Measurements from ENCODE around the gene SYNE2.

The SYNE2 gene

DNA sequence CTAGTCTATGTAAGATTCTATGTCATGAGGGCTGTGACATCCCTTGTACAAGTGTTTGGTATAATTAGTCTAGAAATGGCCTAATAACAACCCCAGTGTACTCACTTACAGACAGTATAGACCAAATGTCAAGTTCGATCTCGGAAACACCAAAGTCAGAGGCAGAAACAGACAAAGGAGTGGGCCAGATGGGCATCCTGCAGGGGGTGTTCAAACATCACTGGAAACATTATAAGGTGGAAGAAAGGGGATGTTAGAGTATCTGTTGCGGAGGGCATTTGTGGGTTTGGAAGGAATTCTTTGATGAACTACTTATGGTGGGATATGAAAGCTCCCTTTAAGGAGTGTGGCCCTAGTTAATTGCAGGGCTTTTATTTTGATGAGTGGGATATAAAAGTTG is 306.8 kb downstream of the SYNE2 start:
- no peak overlapping the region for H3K4me3 ChIP-seq (IDR thresholded peaks at IDR 0.05; ENCODE audit: insufficient read depth, low read depth, low read length)
- H4K20me1 ChIP-seq (ENCODE audit: insufficient read depth): no peaks in the 10 kb centered on the region
- H2AFZ ChIP-seq (ENCODE audit: low read depth): no peak overlapping the region
- no peak overlapping the region for H3K27ac ChIP-seq
- no peaks in the 10 kb centered on the region for H3K36me3 ChIP-seq (ENCODE audit: insufficient read depth)
- no peak overlapping the region for H3K9ac ChIP-seq
- H3K79me2 ChIP-seq (ENCODE audit: insufficient read depth, low read depth): no peaks in the 10 kb centered on the region
- TF ChIP-seq, protein P1, sequence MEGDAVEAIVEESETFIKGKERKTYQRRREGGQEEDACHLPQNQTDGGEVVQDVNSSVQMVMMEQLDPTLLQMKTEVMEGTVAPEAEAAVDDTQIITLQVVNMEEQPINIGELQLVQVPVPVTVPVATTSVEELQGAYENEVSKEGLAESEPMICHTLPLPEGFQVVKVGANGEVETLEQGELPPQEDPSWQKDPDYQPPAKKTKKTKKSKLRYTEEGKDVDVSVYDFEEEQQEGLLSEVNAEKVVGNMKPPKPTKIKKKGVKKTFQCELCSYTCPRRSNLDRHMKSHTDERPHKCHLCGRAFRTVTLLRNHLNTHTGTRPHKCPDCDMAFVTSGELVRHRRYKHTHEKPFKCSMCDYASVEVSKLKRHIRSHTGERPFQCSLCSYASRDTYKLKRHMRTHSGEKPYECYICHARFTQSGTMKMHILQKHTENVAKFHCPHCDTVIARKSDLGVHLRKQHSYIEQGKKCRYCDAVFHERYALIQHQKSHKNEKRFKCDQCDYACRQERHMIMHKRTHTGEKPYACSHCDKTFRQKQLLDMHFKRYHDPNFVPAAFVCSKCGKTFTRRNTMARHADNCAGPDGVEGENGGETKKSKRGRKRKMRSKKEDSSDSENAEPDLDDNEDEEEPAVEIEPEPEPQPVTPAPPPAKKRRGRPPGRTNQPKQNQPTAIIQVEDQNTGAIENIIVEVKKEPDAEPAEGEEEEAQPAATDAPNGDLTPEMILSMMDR (conservative IDR thresholded peaks at IDR 0.05; ENCODE audit: low read depth, low read length): no peak
- no peak overlapping the region for H3K4me2 ChIP-seq
- no peaks in the 10 kb centered on the region for H3K27me3 ChIP-seq (ENCODE audit: insufficient read depth, low read depth)
- no peaks in the 10 kb centered on the region for H3K4me1 ChIP-seq (ENCODE audit: low read depth, poor library complexity, severe bottlenecking)

GRCh38 chr14:64170181-64170580 is 317.4 kb downstream of the SYNE2 start:
- no peak overlapping the region for H3K9ac ChIP-seq
- H3K79me2 ChIP-seq (ENCODE audit: insufficient read depth, low read depth): no peaks in the 10 kb centered on the region
- no peaks in the 10 kb centered on the region for H3K4me1 ChIP-seq (ENCODE audit: low read depth, poor library complexity, severe bottlenecking)
- H3K4me3 ChIP-seq (IDR thresholded peaks at IDR 0.05; ENCODE audit: insufficient read depth, low read depth, low read length): no peak overlapping the region
- no peaks in the 10 kb centered on the region for H4K20me1 ChIP-seq (ENCODE audit: insufficient read depth)
- no peaks in the 10 kb centered on the region for H3K27me3 ChIP-seq (ENCODE audit: insufficient read depth, low read depth)
- no peaks in the 10 kb centered on the region; the same call in 1 of the 2 replicates for H3K36me3 ChIP-seq (ENCODE audit: insufficient read depth)
- H3K4me2 ChIP-seq: no peak overlapping the region
- no peak overlapping the region for H2AFZ ChIP-seq (ENCODE audit: low read depth)
- TF ChIP-seq, protein P1 (conservative IDR thresholded peaks at IDR 0.05; ENCODE audit: low read depth, low read length): no peak
- H3K27ac ChIP-seq: no peak overlapping the region

GRCh38 chr14:64174922-64175782 is 322.3 kb downstream of the SYNE2 start:
- TF ChIP-seq, protein P1 (conservative IDR thresholded peaks at IDR 0.05; ENCODE audit: low read depth, low read length): no peak
- Histone ChIP-seq H3K4me2 (no peak overlapping the region), H3K4me3 (IDR thresholded peaks at IDR 0.05; ENCODE audit: insufficient read depth, low read depth, low read length) (no peak overlapping the region), H3K27me3 (ENCODE audit: insufficient read depth, low read depth) (no peaks in the 10 kb centered on the region), H3K4me1 (ENCODE audit: low read depth, poor library complexity, severe bottlenecking) (no peaks in the 10 kb centered on the region), H3K27ac (no peak overlapping the region), H3K79me2 (ENCODE audit: insufficient read depth, low read depth) (no peaks in the 10 kb centered on the region), H3K36me3 (ENCODE audit: insufficient read depth) (no peaks in the 10 kb centered on the region), H2AFZ (ENCODE audit: low read depth) (no peak overlapping the region), H4K20me1 (ENCODE audit: insufficient read depth) (no peaks in the 10 kb centered on the region), H3K9ac (no peak overlapping the region)

DNA sequence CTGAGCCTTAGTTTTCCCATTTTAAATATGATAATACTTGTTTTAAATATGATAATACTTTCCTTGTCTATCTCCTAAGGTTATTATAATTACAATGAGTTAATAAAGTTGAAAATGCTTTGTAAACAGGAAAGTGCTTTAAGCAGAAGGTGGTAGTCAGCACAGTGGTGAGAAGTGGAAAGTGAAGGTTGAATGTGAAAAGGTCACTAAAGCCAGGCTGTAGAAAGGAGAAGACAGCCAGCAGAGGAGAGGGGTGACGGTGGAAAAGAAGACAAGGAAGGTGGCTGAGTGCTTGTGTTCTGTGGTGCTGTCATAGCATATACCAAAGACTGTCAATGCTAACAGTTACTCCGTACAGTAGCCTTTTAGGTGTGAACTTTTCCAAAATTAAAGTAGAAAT is 323.5 kb downstream of the SYNE2 start:
- no peak overlapping the region for H3K27ac ChIP-seq
- no peaks in the 10 kb centered on the region for H3K4me1 ChIP-seq (ENCODE audit: low read depth, poor library complexity, severe bottlenecking)
- no peaks in the 10 kb centered on the region for H3K36me3 ChIP-seq (ENCODE audit: insufficient read depth)
- no peak overlapping the region for H3K4me3 ChIP-seq (IDR thresholded peaks at IDR 0.05; ENCODE audit: insufficient read depth, low read depth, low read length)
- H4K20me1 ChIP-seq (ENCODE audit: insufficient read depth): no peaks in the 10 kb centered on the region
- no peak overlapping the region for H3K9ac ChIP-seq
- H3K27me3 ChIP-seq (ENCODE audit: insufficient read depth, low read depth): no peaks in the 10 kb centered on the region
- H3K79me2 ChIP-seq (ENCODE audit: insufficient read depth, low read depth): no peaks in the 10 kb centered on the region
- H2AFZ ChIP-seq (ENCODE audit: low read depth): no peak overlapping the region
- H3K4me2 ChIP-seq: no peak overlapping the region
- TF ChIP-seq, protein P1 (conservative IDR thresholded peaks at IDR 0.05; ENCODE audit: low read depth, low read length): no peak

Measured in KMS-11 (cell line).